Measurements from ENCODE around the gene OR2V2. TPM values are rescaled to one million over a fixed set of nuclear protein-coding genes. Genes with fewer than 3 reads are reported as not detected.
A peak's percentile ranks its signal among the peaks of the same experiment; 100 is the strongest.

The OR2V2 gene
- polyA plus RNA-seq, 3 donors: 0.03 TPM; not detected in 2

GRCh38 chr5:181198905-181199519 lies 51.6 kb downstream of the OR2V2 start:
- DNase-seq (ENCODE audit: extremely low read depth in 1 of 11, low read depth in 9 of 11, low spot score in 4 of 11): no peak

- no peak for DNase-seq (ENCODE audit: extremely low read depth in 1 of 11, low read depth in 9 of 11, low spot score in 4 of 11)
These were observed 52.7 kb downstream of the OR2V2 start for GRCh38 chr5:181199881-181200638.

- DNase-seq (ENCODE audit: extremely low read depth in 1 of 11, low read depth in 9 of 11, low spot score in 4 of 11): no peak
These were observed 53.4 kb downstream of the OR2V2 start for GRCh38 chr5:181200816-181201215.

- DNase-seq (ENCODE audit: extremely low read depth in 1 of 11, low read depth in 9 of 11, low spot score in 4 of 11): no peak
These were observed 55.8 kb downstream of the OR2V2 start for GRCh38 chr5:181203093-181203711.

DNA sequence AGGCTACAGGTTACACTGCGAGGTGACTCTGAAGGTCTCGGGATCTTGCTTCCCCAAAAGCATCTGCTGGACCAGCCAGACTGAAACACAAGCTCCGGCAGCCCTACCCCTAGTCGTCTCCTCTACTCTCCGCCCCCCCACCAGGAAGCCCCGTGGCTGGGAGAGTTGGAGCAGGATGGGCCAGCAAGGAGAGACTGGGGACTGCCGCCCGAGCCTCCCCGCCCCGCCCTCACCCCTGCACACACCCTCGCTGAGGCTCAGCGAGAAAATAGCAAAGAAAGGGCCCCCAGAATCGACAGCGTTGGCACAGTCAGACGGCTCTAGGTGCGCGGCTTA lies 56.4 kb downstream of the OR2V2 start:
- no peak for DNase-seq (ENCODE audit: extremely low read depth in 1 of 11, low read depth in 9 of 11, low spot score in 4 of 11)

GRCh38 chr5:181204113-181204825 lies 56.9 kb downstream of the OR2V2 start:
- no peak for DNase-seq (ENCODE audit: extremely low read depth in 1 of 11, low read depth in 9 of 11, low spot score in 4 of 11)

DNA sequence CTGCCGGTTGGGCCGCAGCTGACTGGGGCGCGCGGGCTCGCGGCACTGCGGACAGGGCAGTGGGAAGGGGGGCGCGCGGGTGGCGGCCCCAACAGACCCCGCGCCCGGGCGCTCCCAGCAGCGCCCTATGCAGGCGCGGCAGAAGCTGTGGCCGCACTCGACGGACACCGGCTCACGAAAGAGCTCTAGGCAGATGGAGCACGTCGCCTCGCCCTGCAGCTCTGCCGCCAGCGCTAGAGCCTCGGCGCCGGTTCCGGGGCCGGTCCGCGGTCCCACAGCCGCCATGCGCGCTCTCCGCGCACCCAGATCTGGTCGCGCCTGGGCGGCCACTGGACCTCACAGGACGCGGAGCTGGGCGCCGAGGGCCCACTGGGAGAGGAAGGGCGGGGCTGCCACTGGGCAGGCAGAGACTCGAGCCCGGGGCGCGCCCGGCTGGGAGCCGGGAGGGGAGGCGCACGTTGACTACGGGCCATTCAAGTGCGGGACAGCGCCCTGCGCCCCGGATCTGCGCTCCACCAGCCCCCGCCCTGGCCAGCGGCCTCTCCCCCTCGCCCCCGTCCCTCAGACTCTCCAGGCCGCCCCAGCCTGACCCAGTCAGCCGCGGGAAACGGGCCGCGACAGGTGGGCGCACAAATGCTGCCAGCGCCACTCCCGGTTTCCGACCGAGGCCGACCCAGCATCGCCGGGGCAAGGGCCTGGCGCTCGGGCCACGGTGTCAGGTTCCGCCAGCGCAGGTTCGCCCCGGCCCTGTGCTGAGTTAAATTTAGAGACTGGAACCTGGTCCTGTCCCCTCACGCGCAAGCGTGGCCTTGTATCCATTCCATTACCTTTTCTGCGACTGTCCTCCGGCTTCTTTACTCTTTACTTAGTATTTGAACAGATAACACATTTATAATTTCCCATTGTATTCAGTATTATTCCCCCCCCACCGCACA lies 57.7 kb downstream of the OR2V2 start, which contains the start of gene TRIM7:
Gene TRIM7, minus strand, starts transcription at position 371 of the 935 bp plus-strand sequence. Its CDS starts 86 bp downstream, at position 285.
- peak in 1 of 11 donors; percentile 13 for DNase-seq (ENCODE audit: extremely low read depth in 1 of 11, low read depth in 9 of 11, low spot score in 4 of 11)

- DNase-seq (ENCODE audit: extremely low read depth in 1 of 11, low read depth in 9 of 11, low spot score in 4 of 11): peak in 1 of 11 donors; percentile 13
These were observed 58.6 kb downstream of the OR2V2 start for GRCh38 chr5:181205761-181206649.

DNA sequence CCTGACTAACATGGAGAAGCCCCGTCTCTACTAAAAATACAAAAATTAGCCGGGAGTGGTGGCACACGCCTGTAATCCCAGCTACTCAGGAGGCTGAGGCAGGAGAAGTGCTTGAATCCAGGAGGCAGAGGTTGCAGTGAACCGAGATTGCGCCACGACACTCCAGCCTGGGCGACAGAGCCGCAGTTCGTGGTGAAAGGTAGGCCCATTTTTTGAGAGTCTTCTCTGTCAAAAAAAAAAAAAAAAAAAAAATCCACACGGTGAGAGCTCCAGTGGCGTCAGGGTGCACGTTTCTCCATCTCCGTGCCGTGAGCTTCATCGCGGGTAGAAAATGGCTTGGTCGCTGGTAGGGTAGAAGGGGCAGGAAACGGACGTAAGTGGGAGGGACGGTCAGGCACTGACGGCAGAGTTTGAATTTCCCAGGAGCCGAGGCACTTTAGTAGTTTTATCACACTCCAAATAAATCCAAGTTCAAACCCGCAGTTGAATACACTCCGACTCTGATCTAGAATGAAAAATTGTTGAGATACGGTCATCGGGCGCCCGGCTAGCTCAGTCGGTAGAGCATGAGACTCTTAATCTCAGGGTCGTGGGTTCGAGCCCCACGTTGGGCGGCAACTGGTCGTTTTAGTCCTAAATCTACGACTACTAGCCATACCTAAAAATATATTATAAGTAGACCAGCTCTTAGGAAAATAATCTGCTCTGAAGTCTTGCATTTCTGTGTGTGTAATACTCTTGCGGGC lies 60.0 kb downstream of the OR2V2 start:
- peak in 3 of 11 donors; percentile 51 to 79 (median 59) for DNase-seq (ENCODE audit: extremely low read depth in 1 of 11, low read depth in 9 of 11, low spot score in 4 of 11)

GRCh38 chr5:181207960-181208253 lies 60.5 kb downstream of the OR2V2 start:
- DNase-seq (ENCODE audit: extremely low read depth in 1 of 11, low read depth in 9 of 11, low spot score in 4 of 11): no peak

Other genes with a start within 250 kb of the OR2V2 start
- under 1 TPM; 0.47 to 0.89 (median 0.79) TPM for gene BTNL8, start 248.4 kb upstream of the OR2V2 start, polyA plus RNA-seq (ENCODE audit: insufficient read length in 3 of 3)
- under 1 TPM in 2 of 3 donors, not detected in 1; 0.07 to 0.20 TPM for gene BTNL3, start 158.7 kb upstream of the OR2V2 start, polyA plus RNA-seq (ENCODE audit: insufficient read length in 3 of 3)
- 10 to 100 TPM in 2 of 3 donors, 1 to 10 TPM in 1; 7.0 to 14.9 (median 11.5) TPM for gene BTNL9, start 107.3 kb upstream of the OR2V2 start, polyA plus RNA-seq (ENCODE audit: insufficient read length in 3 of 3)
- under 1 TPM in 1 of 3 donors, not detected in 2; 0.06 TPM for gene OR2V1, start 16.4 kb upstream of the OR2V2 start, polyA plus RNA-seq (ENCODE audit: insufficient read length in 3 of 3)
- under 1 TPM; 0.29 to 0.42 (median 0.33) TPM for gene TRIM7, start 57.6 kb downstream of the OR2V2 start, polyA plus RNA-seq (ENCODE audit: insufficient read length in 3 of 3)
- 10 to 100 TPM; 31.3 to 38.6 (median 35.9) TPM for gene TRIM41, start 75.7 kb downstream of the OR2V2 start, polyA plus RNA-seq (ENCODE audit: insufficient read length in 3 of 3)
- gene RACK1, start 96.3 kb downstream of the OR2V2 start, polyA plus RNA-seq (ENCODE audit: insufficient read length in 3 of 3): 1,000 to 10,000 TPM; 2,562 to 2,860 (median 2,619) TPM
- gene TRIM52, start 113.6 kb downstream of the OR2V2 start, polyA plus RNA-seq (ENCODE audit: insufficient read length in 3 of 3): 10 to 100 TPM; 25.5 to 48.5 (median 31.8) TPM
- gene OR4F3, start 219.7 kb downstream of the OR2V2 start, polyA plus RNA-seq (ENCODE audit: insufficient read length in 3 of 3): not detected